HG02884 (cell line): ENCODE data around the gene TPRN.
A peak's percentile ranks its signal among the peaks of the same experiment; 100 is the strongest.
"Not testable (repeated sequence)": the region's sequence is repeated elsewhere in the genome, so short reads cannot be mapped to it uniquely, and the experiment has no call there.

Experiments used
- ATAC-seq: cut with Tn5 transposase; IDR thresholded peaks from one replicate; pipeline ENCODE4 v1.9.1; 2021; ENCODE audit warnings: mild to moderate bottlenecking, moderate library complexity; ENCODE audit not compliant: unreplicated experiment

Gene TPRN

GRCh38 chr9:137200311-137201204 is at the start of gene TPRN:
Gene TPRN, minus strand, starts transcription at chr9:137200741. Its CDS starts 30 bp downstream, at chr9:137200711.
- peak; percentile 87 for ATAC-seq

- no peak for ATAC-seq
These were observed 47.3 kb upstream of the TPRN start for GRCh38 chr9:137247916-137248175.

GRCh38 chr9:137247135-137247915 is 46.8 kb upstream of the TPRN start:
- ATAC-seq, result no peak

GRCh38 chr9:137245450-137246421 is 45.2 kb upstream of the TPRN start:
- ATAC-seq, result no peak

GRCh38 chr9:137244486-137245449 is 44.2 kb upstream of the TPRN start:
- ATAC-seq, result no peak

GRCh38 chr9:137243626-137244485 is 43.3 kb upstream of the TPRN start:
- no peak for ATAC-seq

- not testable (repeated sequence) for ATAC-seq
These were observed 42.7 kb upstream of the TPRN start for GRCh38 chr9:137243266-137243625.

GRCh38 chr9:137242269-137243203 is 42.0 kb upstream of the TPRN start:
- ATAC-seq, result no peak

GRCh38 chr9:137241490-137242268 is 41.1 kb upstream of the TPRN start:
- no peak for ATAC-seq

- peak; percentile 76 for ATAC-seq
These were observed 40.4 kb upstream of the TPRN start, which contains the start of gene TUBB4B for GRCh38 chr9:137240841-137241489. Gene TUBB4B, plus strand, starts transcription at chr9:137241287. Its CDS starts 74 bp downstream, at chr9:137241361.

- peak; percentile 21 for ATAC-seq
These were observed 39.8 kb upstream of the TPRN start for GRCh38 chr9:137240318-137240840.

- not testable (repeated sequence) for ATAC-seq
These were observed 39.1 kb upstream of the TPRN start for GRCh38 chr9:137239541-137240200.

- ATAC-seq, result no peak
These were observed 37.5 kb upstream of the TPRN start for GRCh38 chr9:137237759-137238726.

GRCh38 chr9:137236936-137237421 is 36.4 kb upstream of the TPRN start:
- no peak for ATAC-seq
